ENCODE measurements around the gene KMT5C.
A peak's percentile ranks its signal among the peaks of the same experiment; 100 is the strongest.

KMT5C gene

GRCh38 chr19:55339105-55339888 is at the start of gene KMT5C:
KMT5C (plus strand) TSS chr19:55339876; CDS start chr19:55341937, 2,061 bp downstream.
- peak; percentile 99 to 100 for DNase-seq

GRCh38 chr19:55297267-55297666 is 42.4 kb upstream of the KMT5C start:
- no peak for DNase-seq

- DNase-seq = no peak
Measured at GRCh38 chr19:55299991-55300390, 39.7 kb upstream of the KMT5C start.

- no peak for DNase-seq
Measured at GRCh38 chr19:55300886-55301458, 38.7 kb upstream of the KMT5C start.

GRCh38 chr19:55301459-55302317 is 38.0 kb upstream of the KMT5C start:
- peak; percentile 69 to 73 for DNase-seq

- DNase-seq = no peak
Measured at GRCh38 chr19:55302318-55302703, 37.4 kb upstream of the KMT5C start.

GRCh38 chr19:55303477-55303876 is 36.2 kb upstream of the KMT5C start:
- no peak for DNase-seq

GRCh38 chr19:55304279-55304978 is 35.2 kb upstream of the KMT5C start:
- peak; percentile 11 to 15 for DNase-seq

GRCh38 chr19:55304980-55305379 is 34.7 kb upstream of the KMT5C start:
- DNase-seq = no peak

- no peak for DNase-seq
Measured at GRCh38 chr19:55305491-55305890, 34.2 kb upstream of the KMT5C start.

- no peak for DNase-seq
Measured at GRCh38 chr19:55305983-55306562, 33.6 kb upstream of the KMT5C start.

- DNase-seq = no peak
Measured at GRCh38 chr19:55306712-55307111, 33.0 kb upstream of the KMT5C start.

- no peak for DNase-seq
Measured at GRCh38 chr19:55308281-55308680, 31.4 kb upstream of the KMT5C start.

GRCh38 chr19:55309448-55309847 is 30.2 kb upstream of the KMT5C start:
- DNase-seq = no peak

GRCh38 chr19:55310498-55310897 is 29.2 kb upstream of the KMT5C start:
- DNase-seq = no peak

- no peak for DNase-seq
Measured at GRCh38 chr19:55311397-55311796, 28.3 kb upstream of the KMT5C start.

GRCh38 chr19:55311797-55312196 is 27.9 kb upstream of the KMT5C start:
- DNase-seq = no peak

- no peak for DNase-seq
Measured at GRCh38 chr19:55312621-55313512, 26.8 kb upstream of the KMT5C start.

GRCh38 chr19:55314396-55314795 is 25.3 kb upstream of the KMT5C start:
- DNase-seq = no peak

- DNase-seq = no peak
Measured at GRCh38 chr19:55315956-55316525, 23.6 kb upstream of the KMT5C start.

GRCh38 chr19:55316646-55317045 is 23.0 kb upstream of the KMT5C start:
- DNase-seq = no peak
